ENCODE results near the gene SEC14L2. TPM values are rescaled to one million over a fixed set of nuclear protein-coding genes. Genes with fewer than 3 reads are reported as not detected.

The SEC14L2 gene
- total and polyA plus RNA-seq, 2 of the 4 experiments (the other 2 are of a cell fraction), result 38.7 to 54.8 TPM

DNA sequence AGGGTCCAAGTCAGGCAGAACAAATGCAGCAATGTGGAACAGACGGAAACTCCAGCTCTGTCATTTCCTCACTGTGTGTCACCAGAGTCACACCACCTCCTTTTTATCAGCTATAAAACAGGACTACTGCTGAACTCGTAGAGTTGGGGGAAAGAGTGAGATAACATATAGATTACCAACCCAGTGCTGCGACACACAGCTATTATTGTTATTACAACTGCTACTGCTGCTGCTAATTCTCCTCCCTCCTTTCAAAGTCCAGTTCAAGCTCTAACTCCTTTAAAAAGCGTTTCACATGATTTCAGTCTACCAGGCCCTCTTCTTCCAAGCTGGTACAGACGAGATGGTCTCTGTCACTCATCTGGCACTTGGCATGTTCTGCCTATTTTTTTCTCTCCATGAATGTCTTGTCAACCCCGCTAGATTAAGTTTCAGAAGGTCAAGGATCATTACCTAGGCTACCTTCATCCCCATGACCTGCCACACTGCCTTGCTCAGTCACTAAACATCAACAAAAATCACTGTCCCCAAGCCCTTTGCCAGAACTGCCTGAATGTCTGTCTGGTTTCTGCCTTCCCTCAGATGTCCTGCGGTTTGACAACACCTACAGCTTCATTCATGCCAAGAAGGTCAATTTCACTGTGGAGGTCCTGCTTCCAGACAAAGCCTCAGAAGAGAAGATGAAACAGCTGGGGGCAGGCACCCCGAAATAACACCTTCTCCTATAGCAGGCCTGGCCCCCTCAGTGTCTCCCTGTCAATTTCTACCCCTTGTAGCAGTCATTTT is 25.1 kb downstream of the SEC14L2 start:
- peak overlapping the region; percentile 24 for H3K4me2 ChIP-seq (ENCODE audit: low read depth, low read length)
- WGBS, 2 experiments (ENCODE audit: extremely low coverage in 2 of 2, insufficient read length in 1 of 2), result 77% methylated on average over 3 of the region's 8 CpGs; no CpG with 5 or more reads in 1 of the 2 experiments

More for the DNA sequence above, 25.1 kb downstream of the SEC14L2 start:
- DNase-seq (no peak), ATAC-seq (ENCODE audit: low read depth) (no peak)
- H3K79me1 ChIP-seq (ENCODE audit: low read depth in 1 of 2, low read length in 2 of 2), result peaks cover 17 to 55% of the 10 kb centered on the region in 2 experiments; a peak in 3 of 4 replicates
- H3K4me1 ChIP-seq (ENCODE audit: control insufficient read depth, insufficient read depth, low read length), result peaks cover 24% of the 10 kb centered on the region
- H3K18ac ChIP-seq (ENCODE audit: low read depth, low read length), result peak overlapping the region; percentile 8; the same call in 1 of the 2 replicates
- H4K91ac ChIP-seq (ENCODE audit: insufficient read depth, low read depth, low read length), result peak overlapping the region; percentile 96
- peak overlapping the region; percentile 14 for H4K5ac ChIP-seq (ENCODE audit: low read depth, low read length)
- H3K9me3 ChIP-seq (ENCODE audit: control insufficient read depth, insufficient read depth, low read length), result no peaks in the 10 kb centered on the region
- H3K9me1 ChIP-seq (ENCODE audit: insufficient read depth, low read length), result peaks cover 17% of the 10 kb centered on the region
- H3K36me3 ChIP-seq (ENCODE audit: control insufficient read depth, insufficient read depth, low read length), result peaks cover 14% of the 10 kb centered on the region
- intact Hi-C loops (cut with micrococcal nuclease) (loop anchor here (2.0 kb wide), 1 partner anchor 35 kb away; the partner anchor contains the start of gene RNF215), dilution Hi-C loops (cut with HindIII; ENCODE audit: low sequenced_read_pairs, unreplicated experiment) (no loop called here), in situ Hi-C loops (cut with MboI; ENCODE audit: low sequenced_read_pairs) (no loop called here)
- peak overlapping the region; percentile 93 for H2BK15ac ChIP-seq (ENCODE audit: low read depth, low read length)
- no peaks in the 10 kb centered on the region for H4K20me1 ChIP-seq (ENCODE audit: insufficient read depth, low read length)
- H2BK20ac ChIP-seq (ENCODE audit: low read depth, low read length), result peak overlapping the region; percentile 78
- H3K4ac ChIP-seq (ENCODE audit: low read depth, low read length), result peak overlapping the region; percentile 96
- peak overlapping the region; percentile 86; the same call in 1 of the 2 replicates for H3K9ac ChIP-seq (ENCODE audit: low read depth, low read length)
- peak overlapping the region; percentile 92 for H3K27ac ChIP-seq (ENCODE audit: insufficient read depth, low read length)
- ChIA-PET CTCF (interaction anchor here (1.0 kb wide), 1 partner anchor 9 kb away, joined by 9 read pairs; no protein-coding TSS in a partner anchor), POLR2A (ENCODE audit: unreplicated experiment) (interaction anchor here (1.3 kb wide), 1 partner anchor 16 kb away, joined by 4 read pairs; no protein-coding TSS in a partner anchor)
- peak overlapping the region; percentile 61 to 90 for H4K8ac ChIP-seq (ENCODE audit: low read depth in 2 of 2, low read length in 2 of 2)
- no peaks in the 10 kb centered on the region for H3K27me3 ChIP-seq (ENCODE audit: control insufficient read depth, insufficient read depth, low read length)
- H2AFZ ChIP-seq (replicated peaks; ENCODE audit: low read length, poor library complexity), result no peak overlapping the region
- peak overlapping the region; percentile 94 for H2AK5ac ChIP-seq (ENCODE audit: low read depth, low read length)
- H2AK9ac ChIP-seq (replicated peaks; ENCODE audit: low read depth, low read length, poor library complexity), result peak overlapping the region; percentile 100
- no peak overlapping the region for H3K4me3 ChIP-seq (ENCODE audit: insufficient read depth, low read depth, low read length)
- H2BK5ac ChIP-seq (ENCODE audit: low read depth, low read length, poor library complexity, severe bottlenecking), result peak overlapping the region; percentile 95
- H3K14ac ChIP-seq (replicated peaks; ENCODE audit: low read depth, low read length), result peak overlapping the region; percentile 96
- H3K56ac ChIP-seq (ENCODE audit: extremely low read depth, insufficient read depth, low read length), result peak overlapping the region; percentile 75
- H3K23ac ChIP-seq (ENCODE audit: low read depth, low read length), result peak overlapping the region; percentile 92
- peak overlapping the region; percentile 89 for H2BK120ac ChIP-seq (ENCODE audit: low read depth, low read length)
- TF ChIP-seq POLR2A (IDR thresholded peaks at IDR 0.05; ENCODE audit: low read depth, low read length) (0 out of 2 replicates have a peak, but pooled peaks have one; percentile 22), CHD1 (IDR thresholded peaks at IDR 0.05; ENCODE audit: low read depth, low read length) (no peak)
- no TSS peak for BruUV-seq (replicated peaks)
